OCI-M2 (cell line): ENCODE data around the gene SNX24.
"Not testable (repeated sequence)": the region's sequence is repeated elsewhere in the genome, so short reads cannot be mapped to it uniquely, and the experiment has no call there.

Experiments
- DNase-seq: peaks from one replicate; lab custom pipeline; 2025; ENCODE audit not compliant: unreplicated experiment; lab: John Stamatoyannopoulos, UW

The SNX24 gene

GRCh38 chr5:122845229-122846050 lies at the start of gene SNX24:
TSS of gene SNX24 (plus strand) at chr5:122845613. CDS start at chr5:122845634, 21 bp downstream.
- DNase-seq = no peak

GRCh38 chr5:122805481-122805880 lies 39.9 kb upstream of the SNX24 start:
- no peak for DNase-seq

- DNase-seq = no peak
These were observed 35.0 kb upstream of the SNX24 start for GRCh38 chr5:122810405-122810804.

GRCh38 chr5:122815218-122815767 lies 30.1 kb upstream of the SNX24 start:
- no peak for DNase-seq

GRCh38 chr5:122816756-122817155 lies 28.7 kb upstream of the SNX24 start:
- DNase-seq = no peak

GRCh38 chr5:122831984-122832383 lies 13.4 kb upstream of the SNX24 start:
- DNase-seq = no peak

- DNase-seq = no peak
These were observed 9.7 kb upstream of the SNX24 start for GRCh38 chr5:122835681-122836080.

GRCh38 chr5:122836947-122837346 lies 8.5 kb upstream of the SNX24 start:
- no peak for DNase-seq

GRCh38 chr5:122839731-122840130 lies 5.7 kb upstream of the SNX24 start:
- no peak for DNase-seq

- DNase-seq = no peak
These were observed 3.3 kb upstream of the SNX24 start for GRCh38 chr5:122842016-122842580.

GRCh38 chr5:122844136-122844909 lies 1.1 kb upstream of the SNX24 start:
- DNase-seq = no peak

GRCh38 chr5:122844910-122845228 lies 544 bp upstream of the SNX24 start:
- DNase-seq = no peak

GRCh38 chr5:122846051-122846550 lies 688 bp downstream of the SNX24 start:
- DNase-seq = no peak

- DNase-seq = no peak
These were observed 2.3 kb downstream of the SNX24 start for GRCh38 chr5:122847687-122848081.

- DNase-seq = no peak
These were observed 4.4 kb downstream of the SNX24 start for GRCh38 chr5:122849771-122850170.

- DNase-seq = not testable (repeated sequence)
These were observed 12.1 kb downstream of the SNX24 start for GRCh38 chr5:122857538-122857937.

- DNase-seq = no peak
These were observed 13.0 kb downstream of the SNX24 start for GRCh38 chr5:122858451-122858850.

GRCh38 chr5:122863240-122863639 lies 17.8 kb downstream of the SNX24 start:
- no peak for DNase-seq

GRCh38 chr5:122863721-122864120 lies 18.3 kb downstream of the SNX24 start:
- no peak for DNase-seq

GRCh38 chr5:122864400-122864799 lies 19.0 kb downstream of the SNX24 start:
- no peak for DNase-seq

GRCh38 chr5:122864842-122865241 lies 19.4 kb downstream of the SNX24 start:
- DNase-seq = no peak
